Left lobe of liver (tissue), 2 donors: Measurements from ENCODE around the gene SMS. TPM values are rescaled to one million over a fixed set of nuclear protein-coding genes. Genes with fewer than 3 reads are reported as not detected.
"Not testable (repeated sequence)": the region's sequence is repeated elsewhere in the genome, so short reads cannot be mapped to it uniquely, and the experiment has no call there.

Source experiments
- ATAC-seq: fragments of 200-7000 bp; cut with Tn5 transposase; one replicate; pipeline ENCODE4 v1.9.1; 2020; ENCODE audit warnings: mild to moderate bottlenecking, moderate library complexity
- DNase-seq: peaks from one replicate; pipeline ENCODE4 v3.0.0-alpha.2; 2020; ENCODE audit warnings: low spot score
- total RNA-seq: library from RNA; stranded (reverse); gene quantifications from one replicate; pipeline ENCODE4 v1.2.1, GENCODE V29; 2021
- donor health status: DM: no; HTN: no; CAD: no; lungs with moderate emphysema.
- donor health status: DM: no; HTN: yes; CAD: no.

SMS gene
- total RNA-seq, 1 donor from 2014 or later: 17.8 TPM

DNA sequence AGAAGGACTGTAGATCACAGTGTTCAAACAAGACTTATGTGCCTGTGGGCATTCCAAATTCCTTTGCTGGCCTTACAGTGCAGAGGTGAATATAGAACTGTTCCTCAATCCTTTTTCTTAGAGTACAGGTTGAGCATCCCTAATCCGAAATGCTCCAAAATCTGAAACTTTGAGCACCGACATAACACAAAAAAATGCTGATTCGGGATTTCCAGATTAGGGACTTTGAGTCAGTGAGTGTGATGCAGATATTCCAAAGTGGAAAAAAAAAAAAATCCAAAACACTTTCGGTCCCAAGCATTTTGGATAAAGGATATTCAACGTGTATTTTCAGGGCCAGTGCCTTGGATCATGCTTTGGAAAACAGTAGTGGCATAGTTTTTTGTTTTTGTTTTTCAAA is 9.2 kb downstream of the SMS start:
- no peak for ATAC-seq

DNA sequence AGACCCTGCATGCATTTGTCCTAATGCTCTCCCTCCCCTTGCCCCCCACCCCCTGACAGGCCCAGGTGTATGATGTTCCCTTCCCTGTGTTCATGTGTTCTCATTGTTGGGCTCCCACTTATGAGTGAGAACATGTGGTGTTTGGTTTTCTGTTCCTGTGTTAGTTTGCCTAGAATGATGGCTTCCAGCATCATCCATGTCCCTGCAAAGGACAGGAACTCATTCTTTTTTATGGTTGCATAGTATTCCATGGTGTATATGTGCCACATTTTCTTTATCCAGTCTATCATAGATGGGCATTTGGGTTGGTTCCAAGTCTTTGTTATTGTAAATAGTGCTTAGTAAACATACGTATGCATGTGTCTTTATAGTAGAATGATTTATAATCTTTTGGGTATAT is 10.0 kb downstream of the SMS start:
- not testable (repeated sequence) for ATAC-seq, DNase-seq

More for the DNA sequence above, 9.2 kb downstream of the SMS start:
- DNase-seq: no peak

DNA sequence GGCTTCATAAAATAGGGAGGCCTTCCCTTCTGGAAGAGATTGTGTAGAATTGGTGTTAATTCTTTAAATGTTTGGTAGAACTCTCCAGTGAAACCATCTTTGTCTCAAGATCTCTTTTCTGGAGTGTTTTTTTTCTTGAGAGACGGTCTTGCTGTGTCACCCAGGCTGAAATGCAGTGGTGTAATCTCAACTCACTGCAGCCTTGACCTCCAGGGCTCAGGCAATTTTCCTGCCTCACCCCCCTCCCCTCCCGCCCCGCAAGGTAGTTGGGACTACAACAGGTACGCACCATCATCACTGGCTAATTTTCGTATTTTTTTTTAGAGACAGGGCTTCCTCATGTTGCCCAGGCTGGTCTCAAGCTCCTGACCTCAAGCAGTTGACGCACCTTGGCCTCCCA is 12.1 kb downstream of the SMS start:
- DNase-seq: no peak
- ATAC-seq: no peak

DNA sequence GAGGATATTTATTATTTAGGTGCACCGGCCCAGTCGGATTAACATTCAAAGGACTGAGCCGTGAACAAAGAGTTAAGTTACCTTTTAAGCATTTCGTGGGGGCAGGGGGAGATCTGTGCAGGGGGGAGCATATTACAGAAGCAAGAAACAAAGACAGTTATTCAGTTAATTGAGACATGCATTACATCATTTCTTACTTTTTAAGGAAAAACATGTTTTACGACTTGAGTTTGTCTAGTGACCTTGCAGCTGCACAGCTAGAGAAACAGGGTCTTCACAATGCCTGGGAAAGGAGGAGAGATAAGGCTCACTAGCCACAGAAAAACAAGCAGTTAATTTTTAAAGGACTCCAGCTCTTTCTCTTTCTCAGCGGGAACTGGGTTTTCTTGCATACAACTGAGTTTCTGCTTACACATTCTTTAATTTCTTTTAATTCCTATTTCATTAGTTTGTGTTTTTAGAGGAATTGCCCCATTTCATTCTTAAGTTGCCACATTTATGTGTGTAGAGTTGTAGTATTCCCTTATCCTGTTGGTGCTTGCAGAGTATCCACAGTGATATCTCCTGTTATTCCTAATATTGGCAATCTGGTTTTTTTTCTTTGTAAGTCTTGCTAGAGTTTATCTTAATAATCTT is 12.8 kb downstream of the SMS start:
- not testable (repeated sequence) for DNase-seq, ATAC-seq

DNA sequence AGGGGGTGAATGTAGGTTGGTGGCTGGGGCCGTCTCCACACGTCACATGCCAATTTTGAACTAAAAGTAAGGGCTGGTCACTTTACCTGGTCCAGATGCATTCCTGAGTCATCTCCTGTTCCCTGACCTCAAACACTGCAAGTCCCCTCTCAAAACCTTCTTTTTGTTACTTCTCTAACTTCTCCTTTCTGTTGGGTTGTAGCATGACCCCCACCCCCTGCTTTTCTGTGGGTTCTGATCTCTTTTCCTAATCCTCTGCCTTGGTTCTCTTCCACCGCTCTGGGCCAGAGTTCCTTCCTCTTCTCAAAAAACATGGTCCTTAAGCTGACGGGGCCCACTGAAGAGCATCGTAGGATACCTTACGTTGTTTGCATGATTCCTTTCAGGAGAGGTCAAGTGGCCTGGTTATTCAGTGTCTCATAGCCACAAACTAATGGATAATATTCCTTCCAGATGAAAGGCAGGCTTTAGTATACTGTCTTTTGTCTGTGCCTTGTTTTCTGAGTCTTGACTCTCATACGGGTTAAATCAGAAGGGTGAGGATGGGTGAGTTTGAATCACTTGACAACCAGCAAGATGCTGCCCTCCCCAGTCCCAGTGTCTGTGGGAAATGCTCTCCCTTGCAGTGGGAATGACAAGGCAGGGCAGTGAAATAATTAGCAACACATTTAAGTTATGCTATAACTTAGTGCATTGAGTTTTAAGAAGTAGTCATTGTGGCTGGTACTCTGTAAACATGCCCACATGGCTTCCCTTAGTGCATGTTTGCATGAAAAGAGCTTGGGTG is 15.1 kb downstream of the SMS start:
- no peak for ATAC-seq
- no peak for DNase-seq

DNA sequence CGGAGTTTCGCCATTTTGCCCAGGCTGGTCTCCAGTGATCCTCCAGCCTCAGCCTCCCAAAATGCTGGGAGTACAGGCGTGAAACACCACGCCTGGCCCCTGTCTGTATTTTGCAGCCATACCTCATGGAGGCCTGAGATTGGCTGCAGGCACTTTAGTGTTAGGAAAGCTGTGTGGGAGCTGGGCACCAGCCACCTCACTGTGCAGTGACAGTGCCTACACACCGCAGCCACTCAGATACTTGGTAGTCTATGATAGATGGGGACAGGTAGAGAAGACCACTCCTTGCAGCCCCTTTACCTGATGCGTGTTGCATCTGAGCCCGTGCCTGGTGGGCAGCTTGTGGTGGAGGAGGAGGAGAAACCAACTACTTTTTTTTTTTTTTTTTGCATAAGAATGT is 16.3 kb downstream of the SMS start:
- DNase-seq: no peak
- ATAC-seq: no peak

DNA sequence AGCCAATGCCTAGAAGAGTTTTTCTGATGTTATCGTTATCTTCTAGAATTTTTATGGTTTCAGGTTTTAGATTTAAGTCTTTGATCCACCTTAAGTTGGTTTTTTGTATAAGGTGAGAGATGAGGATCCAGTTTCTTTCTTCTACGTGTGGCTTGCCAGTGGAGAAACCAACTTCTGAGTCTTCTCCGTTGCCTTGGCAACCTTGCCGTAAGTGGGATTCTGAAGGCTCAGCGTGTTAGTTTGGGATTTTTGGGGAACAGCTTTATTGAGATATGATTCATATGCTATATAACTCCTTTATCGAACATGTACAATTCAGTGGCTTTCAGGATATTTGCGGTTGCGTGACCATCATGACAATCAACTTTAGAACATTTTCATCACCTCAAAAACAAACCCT is 17.7 kb downstream of the SMS start:
- DNase-seq (no peak), ATAC-seq (no peak)

DNA sequence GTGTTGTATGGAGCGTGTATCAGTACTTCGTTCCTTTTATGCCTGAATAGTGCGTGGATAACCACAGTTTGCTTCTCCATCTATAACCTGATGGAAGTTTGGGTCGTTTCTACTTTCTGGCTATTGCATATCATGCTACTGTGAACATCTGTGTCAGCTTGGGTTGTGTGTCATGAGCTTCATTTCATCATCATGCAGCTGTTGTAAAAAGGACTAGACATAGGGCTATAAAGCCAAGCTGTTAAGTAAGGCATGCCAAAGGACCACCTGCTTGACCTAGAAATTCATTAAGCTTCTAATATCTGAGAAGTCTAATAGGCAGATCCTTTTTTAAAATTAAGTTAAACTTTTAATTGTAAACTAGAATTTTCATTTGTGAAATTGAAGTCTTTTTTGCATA is 18.4 kb downstream of the SMS start:
- DNase-seq (no peak), ATAC-seq (no peak)

DNA sequence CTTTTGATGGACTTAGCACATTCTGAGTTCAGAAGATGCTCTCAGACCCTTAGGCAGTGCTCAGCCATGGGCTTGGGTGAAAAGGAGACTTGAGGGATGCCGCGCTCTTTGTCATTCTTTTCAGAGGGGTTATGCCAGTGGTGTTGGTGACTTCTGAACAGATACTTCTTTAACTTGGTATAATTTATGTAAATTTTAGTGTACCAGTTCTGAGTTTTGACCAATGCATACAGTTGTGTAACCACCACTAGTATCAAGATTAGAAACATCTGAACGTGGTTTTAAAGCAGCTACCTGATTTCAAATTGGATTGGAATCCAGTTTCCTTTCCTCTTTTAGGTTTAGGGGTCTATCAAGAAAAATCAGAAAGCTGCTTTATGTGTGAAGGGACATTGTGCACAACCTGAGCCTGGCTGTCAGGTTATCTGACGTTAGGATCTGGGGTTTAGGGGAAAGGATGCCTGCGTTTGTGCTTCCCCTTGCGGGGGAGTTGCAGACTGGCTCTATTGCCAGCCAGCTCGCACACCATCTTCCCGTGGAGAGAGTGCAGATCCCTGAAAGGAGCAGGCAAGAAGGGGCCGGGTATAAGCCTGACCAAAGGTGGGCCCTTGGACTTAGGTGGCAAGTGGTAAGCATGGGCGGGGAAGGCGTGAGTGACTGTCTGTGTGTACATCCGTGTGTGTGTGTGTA is 19.0 kb downstream of the SMS start:
- ATAC-seq: no peak
- no peak for DNase-seq

DNA sequence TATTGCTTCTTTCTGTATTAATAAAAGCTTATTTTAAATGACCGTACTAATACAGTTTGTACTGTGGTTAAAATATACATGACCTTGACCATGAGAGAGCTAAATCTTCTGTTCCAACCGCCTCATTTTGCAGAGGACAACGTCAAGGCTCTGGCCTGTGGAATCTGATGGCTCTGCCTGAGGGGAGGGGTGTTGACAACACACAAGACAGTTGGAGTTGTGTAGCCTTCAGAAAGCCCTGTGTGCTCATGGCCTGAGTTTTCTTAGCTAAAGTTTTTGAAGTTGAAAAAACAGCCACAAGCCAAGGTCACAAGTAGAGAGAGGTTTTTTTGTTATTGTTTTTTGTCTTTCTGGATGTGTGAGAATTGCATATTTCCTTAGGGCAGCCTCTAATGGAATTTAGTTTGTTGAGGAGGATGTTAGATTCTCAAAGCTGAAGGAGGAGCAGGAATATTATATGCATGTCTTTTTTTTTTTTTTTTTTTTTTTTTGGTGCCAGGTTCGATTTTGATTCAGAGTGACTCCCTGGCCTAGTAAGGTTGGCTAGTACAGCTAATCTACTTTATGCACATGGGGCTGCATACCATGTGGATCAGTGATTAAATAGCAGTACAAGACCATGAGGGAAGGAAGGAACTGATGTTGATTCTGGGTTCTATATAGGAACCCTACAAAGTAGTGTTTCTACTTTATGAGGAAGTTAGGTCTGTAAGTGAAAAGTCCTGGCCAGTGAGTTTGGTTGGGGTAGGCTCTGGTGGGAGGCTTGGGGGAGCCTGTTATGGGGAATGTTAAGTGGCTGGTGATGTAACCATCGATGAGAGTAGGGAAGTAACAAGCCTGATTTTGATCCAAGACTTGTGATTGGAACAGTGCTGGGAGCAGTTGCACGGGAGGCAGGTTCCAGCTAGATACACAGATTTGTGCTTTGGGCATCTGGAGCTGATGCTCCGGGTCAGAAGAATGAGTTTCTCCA is 20.3 kb downstream of the SMS start:
- no peak for DNase-seq
- ATAC-seq: no peak

DNA sequence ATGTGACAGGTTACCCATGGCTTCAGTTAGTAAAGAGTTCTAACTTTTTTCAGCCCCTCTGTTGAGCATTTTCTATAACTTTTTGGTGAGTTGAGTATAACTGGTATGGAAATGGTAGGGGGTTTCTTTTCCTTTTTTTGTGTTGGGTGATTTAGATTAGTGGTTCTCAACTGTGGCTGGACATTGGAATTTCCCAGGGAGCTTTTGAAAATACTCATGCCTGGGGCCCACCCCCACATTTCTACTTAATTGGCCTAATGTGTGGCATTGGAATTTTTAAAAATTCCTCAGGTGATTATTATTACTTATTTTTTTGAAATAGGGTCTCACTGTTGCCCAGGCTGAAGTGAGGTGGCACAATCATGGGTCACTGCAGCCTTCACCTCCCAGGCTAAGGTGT is 21.9 kb downstream of the SMS start:
- DNase-seq (no peak), ATAC-seq (no peak)

DNA sequence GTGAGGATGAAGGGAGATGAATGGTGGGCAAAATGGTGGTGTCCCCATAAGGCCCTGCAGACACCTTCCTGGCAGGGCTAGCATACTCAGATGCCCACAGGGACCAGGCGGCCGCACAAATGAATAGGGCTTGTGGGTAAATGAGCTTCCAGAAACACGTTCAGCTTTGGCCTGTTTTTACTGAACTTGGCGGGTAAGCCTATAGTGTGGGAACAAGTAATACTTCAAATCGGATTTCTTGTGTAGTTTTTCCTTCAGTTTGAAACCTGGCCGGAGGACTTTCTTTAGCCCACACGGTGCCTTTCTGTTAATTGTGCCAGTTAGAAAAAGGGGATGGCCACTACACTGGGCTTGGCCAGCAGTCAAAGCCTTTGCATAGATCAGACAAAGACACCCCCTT is 22.8 kb downstream of the SMS start:
- no peak for DNase-seq
- no peak for ATAC-seq

DNA sequence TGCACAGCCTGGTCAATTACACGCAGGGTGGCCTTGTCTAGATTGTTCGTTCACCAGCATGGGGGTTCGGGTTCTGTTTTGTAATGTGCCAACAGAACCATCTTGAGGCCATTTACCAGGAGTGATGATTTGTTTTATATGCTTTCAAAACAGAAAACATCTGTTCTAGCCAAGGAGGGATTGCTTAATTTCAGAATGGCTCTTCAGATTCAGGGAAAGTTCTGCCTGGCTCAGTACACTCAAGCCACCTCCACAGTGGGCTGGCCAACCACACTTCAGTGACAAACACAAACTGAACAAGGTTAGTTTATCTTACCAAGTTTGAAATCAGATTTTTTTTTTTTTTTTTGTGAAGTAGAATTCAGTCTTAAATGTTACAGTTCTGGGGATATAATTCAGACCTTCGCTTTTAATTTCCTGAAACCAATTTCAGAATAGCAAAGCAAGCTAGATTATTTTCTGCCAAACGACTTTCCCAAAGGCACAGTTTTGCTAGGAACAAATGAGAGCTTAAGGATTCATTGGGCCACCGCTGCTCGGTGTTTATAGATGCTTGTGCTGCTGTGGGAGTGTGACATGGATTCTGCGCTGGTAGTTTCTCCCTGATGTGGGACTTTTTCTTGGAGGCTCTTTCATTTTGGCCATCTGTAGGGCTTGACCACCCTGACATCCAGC is 23.4 kb downstream of the SMS start:
- DNase-seq: no peak
- peak; percentile 79 for ATAC-seq

DNA sequence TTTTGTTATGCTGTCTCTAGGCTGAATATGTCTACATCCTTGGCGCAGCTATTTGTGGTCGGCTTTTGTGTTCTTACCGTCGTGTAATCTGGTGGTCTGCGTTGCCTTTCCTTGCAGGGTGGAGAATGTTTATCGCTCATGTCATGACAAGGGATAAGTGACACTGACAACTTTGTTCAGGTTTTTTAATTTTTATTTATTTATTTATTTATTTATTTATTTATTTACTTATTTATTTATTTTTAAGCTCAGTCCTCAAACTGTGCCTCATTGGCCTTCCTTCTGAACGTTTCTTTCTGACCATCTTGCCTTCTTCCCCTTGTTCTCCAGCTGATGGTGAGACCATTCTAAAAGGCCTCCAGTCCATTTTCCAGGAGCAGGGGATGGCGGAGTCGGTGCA is 26.4 kb downstream of the SMS start:
- DNase-seq: no peak
- ATAC-seq: no peak

DNA sequence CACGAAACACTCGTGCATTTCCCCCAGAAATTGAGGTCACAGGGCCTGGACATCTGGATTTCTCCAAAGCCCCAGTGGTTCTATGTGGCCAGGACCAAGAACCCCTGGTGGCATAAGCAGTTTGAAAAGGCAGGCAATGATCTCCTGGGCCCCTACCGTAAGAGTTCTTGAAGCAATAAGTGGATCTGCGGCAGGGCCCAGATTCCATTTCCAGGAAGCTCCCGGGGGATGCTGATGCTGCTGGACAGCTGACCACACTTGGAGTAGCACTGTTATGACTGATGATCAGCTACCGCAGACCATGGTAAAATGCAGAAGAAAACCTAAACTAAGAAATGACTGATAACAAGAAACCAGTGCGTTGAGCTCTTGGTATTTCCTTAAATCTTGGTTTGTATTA is 27.8 kb downstream of the SMS start:
- DNase-seq: no peak
- ATAC-seq: no peak

DNA sequence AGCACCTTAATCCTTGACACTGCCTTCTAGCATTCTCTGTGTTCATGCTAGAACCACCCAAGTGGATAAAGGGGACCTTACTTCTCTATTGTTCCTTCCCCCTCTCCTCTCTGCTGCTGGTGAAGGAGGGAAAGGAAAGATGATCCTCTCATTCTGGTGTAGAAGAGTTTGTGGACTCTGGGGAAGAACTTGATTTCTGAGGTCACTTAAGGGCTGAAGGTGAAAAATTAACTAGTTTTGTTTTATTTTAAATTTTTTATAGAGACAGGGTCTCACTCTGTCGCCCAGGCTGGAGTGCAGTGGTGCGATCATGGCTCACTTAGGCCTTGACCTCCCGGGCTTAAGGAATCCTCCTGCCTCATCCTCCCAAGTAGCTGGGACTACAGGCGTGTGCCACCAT is 29.8 kb downstream of the SMS start:
- ATAC-seq (no peak), DNase-seq (no peak)

DNA sequence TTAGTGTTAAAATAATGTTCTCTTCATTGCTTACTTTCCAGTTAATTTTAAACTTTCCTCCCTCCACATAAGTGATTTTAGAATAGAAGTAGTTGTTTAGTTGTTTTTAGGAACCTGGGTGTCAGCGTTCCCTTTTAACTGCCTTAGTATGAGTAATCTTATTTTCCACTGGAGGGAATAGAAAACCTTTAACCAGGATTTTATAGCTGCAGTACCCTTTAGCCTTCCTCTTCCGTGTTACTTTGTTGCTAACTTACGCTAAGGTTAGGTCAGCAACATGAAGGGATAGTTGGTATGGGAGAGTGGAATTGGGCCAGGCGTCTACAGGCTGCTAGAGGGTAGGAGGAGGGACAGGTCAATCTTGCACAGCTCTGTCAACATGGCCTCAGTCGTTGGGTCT is 31.5 kb downstream of the SMS start:
- no peak for DNase-seq
- no peak for ATAC-seq

DNA sequence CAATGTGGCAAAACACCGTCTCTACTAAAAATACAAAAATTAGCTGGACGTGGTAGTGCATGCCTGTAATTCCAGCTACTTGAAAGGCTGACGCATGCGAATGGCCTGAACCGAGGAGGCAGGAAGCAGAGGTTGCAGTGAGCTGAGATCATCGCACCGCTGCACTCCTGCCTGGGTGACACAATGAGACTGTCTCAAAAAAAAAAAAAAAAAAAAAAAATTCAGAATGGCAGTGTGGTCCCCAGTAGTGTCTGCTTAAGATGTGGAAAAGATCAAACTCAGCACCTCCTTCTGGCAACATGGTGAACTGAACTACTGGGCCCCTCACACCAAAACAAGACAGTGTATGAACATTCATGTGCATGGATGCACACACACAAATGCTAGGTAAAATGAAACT is 32.2 kb downstream of the SMS start:
- no peak for DNase-seq
- no peak for ATAC-seq

DNA sequence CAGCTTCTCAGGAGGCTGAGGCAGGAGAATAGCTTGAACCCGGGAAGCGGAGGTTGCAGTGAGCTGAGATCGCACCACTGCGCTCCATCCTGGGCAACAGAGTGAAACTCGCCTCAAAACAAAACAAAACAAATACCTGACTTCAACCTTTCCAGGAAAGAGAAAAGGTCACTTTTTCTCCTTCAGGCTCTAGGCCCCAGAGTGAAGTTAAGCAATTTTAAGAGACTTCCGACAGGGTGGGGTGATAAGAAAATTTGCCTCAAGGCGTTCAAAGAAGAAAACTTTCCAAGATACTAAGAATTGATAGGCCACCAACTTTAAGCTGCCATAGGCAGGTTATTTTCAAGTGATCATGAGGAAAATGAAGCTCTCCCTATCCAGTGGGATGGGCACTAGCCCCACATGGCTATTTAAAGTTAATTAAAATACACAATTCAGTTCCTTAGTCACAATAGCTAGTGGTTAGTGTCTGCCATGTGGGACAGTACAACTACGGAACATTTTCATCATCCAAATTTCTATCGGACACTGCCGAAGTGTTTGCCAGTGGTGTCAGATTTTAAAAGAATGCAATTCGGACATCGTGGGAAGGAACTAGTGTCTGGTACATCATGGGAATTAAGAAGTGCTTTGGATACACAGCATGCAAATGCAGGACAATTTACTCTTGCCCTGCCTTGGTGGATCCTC is 33.0 kb downstream of the SMS start:
- DNase-seq (no peak), ATAC-seq (no peak)

DNA sequence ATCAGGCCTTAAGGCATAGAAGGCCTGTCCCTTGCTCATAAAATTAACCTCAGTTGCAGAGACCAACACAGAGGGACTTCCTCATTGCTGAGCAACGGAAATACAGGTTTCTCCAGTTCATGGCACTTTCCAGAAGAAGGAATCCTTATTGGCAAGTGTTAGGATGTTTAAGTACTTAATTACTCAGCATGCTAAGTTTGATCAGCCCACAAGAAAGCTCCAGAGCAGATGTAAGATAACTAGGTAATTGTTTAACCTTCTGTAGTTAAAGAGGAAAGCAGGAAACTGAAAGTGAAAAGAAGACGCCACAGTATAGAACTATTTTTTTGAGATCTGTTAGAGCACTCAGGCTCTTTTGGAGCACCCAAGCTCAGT is 33.5 kb downstream of the SMS start:
- ATAC-seq: no peak
- no peak for DNase-seq
